Measurements from ENCODE around the gene SLC28A1. TPM values are rescaled to one million over a fixed set of nuclear protein-coding genes. Genes with fewer than 3 reads are reported as not detected.

Gene SLC28A1
- total RNA-seq, 4 donors from 2014 or later = 0.22 to 0.42 TPM; not detected in 2

DNA sequence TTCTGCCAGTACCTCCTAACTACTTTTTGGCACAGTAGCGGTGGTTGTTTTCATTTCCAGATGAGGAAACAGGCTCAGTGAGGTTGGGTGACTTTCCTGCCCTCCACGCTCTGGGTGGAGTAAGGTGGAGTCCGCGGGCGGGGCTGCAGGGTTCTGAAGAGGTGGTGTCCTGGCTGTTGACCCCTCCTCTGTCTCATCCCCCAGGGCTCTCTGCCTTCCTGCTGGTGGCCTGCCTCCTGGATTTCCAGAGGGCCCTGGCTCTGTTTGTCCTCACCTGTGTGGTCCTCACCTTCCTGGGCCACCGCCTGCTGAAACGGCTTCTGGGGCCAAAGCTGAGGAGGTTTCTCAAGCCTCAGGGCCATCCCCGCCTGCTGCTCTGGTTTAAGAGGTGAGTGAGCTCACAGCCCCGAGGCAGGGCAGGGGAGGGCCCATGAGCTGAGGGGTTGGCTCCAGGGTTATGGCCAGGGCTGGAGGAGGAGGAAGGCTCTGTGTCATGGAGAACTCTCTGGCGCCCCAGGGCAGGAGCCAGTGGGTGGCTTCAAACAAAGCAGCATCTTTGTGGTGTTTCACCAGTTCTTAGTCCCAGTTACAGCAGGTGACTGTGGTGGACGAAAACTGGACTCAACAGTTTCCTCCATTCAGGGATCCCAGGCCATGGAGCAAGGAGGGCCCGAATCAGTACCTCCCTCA, 10.4 kb downstream of the SLC28A1 start:
- 84% methylated on average over 12 of the region's 12 CpGs for WGBS, 2 donors
- Histone ChIP-seq H3K4me3 (no peak overlapping the region), H3K9me3 (no peaks in the 10 kb centered on the region), H3K36me3 (no peaks in the 10 kb centered on the region), H3K27me3 (no peaks in the 10 kb centered on the region), H3K27ac (no peak overlapping the region), H3K4me1 (no peaks in the 10 kb centered on the region)
- TF ChIP-seq CTCF (IDR thresholded peaks at IDR 0.05) (no peak), POLR2A (IDR thresholded peaks at IDR 0.05) (no peak), EP300 (IDR thresholded peaks at IDR 0.05) (no peak)
- no peak for DNase-seq (ENCODE audit: low spot score in 2 of 2)

- H3K4me1 ChIP-seq = no peaks in the 10 kb centered on the region
- WGBS, 2 donors = 56 to 62% methylated on average over 4 of the region's 4 CpGs
- H3K27me3 ChIP-seq = no peaks in the 10 kb centered on the region
- H3K9me3 ChIP-seq = no peaks in the 10 kb centered on the region
- no peaks in the 10 kb centered on the region for H3K36me3 ChIP-seq
- H3K27ac ChIP-seq = no peak overlapping the region
- H3K4me3 ChIP-seq = no peak overlapping the region
- no peak for TF ChIP-seq CTCF (IDR thresholded peaks at IDR 0.05)
- no peak for TF ChIP-seq POLR2A (IDR thresholded peaks at IDR 0.05)
- no peak for TF ChIP-seq EP300 (IDR thresholded peaks at IDR 0.05)
- DNase-seq (ENCODE audit: low spot score in 2 of 2) = no peak
Measured at GRCh38 chr15:84898761-84899160, 14.3 kb downstream of the SLC28A1 start.

GRCh38 chr15:84899750-84900149, 15.3 kb downstream of the SLC28A1 start:
- no peaks in the 10 kb centered on the region for H3K36me3 ChIP-seq
- peaks cover 0 to 9% (median 2%) of the 10 kb centered on the region in 4 donors for H3K4me1 ChIP-seq
- H3K27ac ChIP-seq = no peak overlapping the region
- WGBS, 2 donors = 89% methylated on average over 7 of the region's 7 CpGs
- no peaks in the 10 kb centered on the region for H3K27me3 ChIP-seq
- H3K9me3 ChIP-seq = no peaks in the 10 kb centered on the region
- TF ChIP-seq EP300 (IDR thresholded peaks at IDR 0.05) (no peak), CTCF (IDR thresholded peaks at IDR 0.05) (no peak)
- H3K4me3 ChIP-seq = no peak overlapping the region
- no peak for DNase-seq (ENCODE audit: low spot score in 2 of 2)

DNA sequence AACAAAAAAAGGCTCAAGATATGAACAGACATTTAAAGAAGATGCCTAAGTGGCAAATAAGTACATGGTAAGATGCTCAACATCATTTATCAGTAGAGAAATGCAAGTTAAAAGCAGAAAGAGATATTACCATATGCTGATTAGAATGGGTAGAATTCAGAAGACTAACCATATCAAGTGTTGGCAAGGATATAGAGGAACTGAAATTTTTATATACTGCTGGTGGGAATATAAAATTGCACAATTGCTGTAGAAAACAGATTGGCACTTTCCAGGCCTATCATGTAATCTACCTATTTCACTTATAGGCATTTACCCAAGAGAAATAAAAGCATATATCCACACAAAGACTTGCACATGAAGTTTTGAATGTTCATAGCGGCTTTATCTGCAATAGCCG, 17.1 kb downstream of the SLC28A1 start:
- TF ChIP-seq POLR2A (IDR thresholded peaks at IDR 0.05) = no peak
- TF ChIP-seq CTCF (IDR thresholded peaks at IDR 0.05) = no peak
- no peak for TF ChIP-seq EP300 (IDR thresholded peaks at IDR 0.05)
- Histone ChIP-seq H3K9me3 (no peaks in the 10 kb centered on the region), H3K4me1 (peaks cover 0 to 12% (median 6%) of the 10 kb centered on the region in 4 donors), H3K27ac (no peak overlapping the region), H3K36me3 (no peaks in the 10 kb centered on the region), H3K4me3 (no peak overlapping the region), H3K27me3 (no peaks in the 10 kb centered on the region)
- WGBS, 2 donors = 97 to 98% methylated on average over 2 of the region's 2 CpGs
- DNase-seq (ENCODE audit: low spot score in 2 of 2) = no peak

DNA sequence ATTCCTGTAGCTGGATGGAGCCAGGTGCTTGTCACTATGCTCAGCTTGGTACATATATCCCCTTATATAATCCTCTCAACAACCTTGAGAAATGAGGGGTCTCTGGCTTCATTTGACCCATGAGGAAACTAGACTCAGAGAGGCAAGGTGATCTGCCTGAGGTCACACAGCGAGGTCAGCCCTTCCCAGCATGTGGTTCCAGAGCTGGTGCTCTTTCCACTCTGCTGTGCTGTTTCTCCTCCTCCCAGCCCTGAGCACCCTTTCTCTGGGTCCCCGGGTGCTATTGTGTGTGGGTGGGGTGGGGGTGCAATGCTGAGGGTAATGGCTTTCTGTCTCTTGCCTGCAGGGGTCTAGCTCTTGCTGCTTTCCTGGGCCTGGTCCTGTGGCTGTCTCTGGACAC, 19.3 kb downstream of the SLC28A1 start:
- 73 to 80% methylated on average over 2 of the region's 2 CpGs for WGBS, 2 donors
- no peak overlapping the region for H3K27ac ChIP-seq
- no peak overlapping the region for H3K4me3 ChIP-seq
- no peak for DNase-seq (ENCODE audit: low spot score in 2 of 2)
- peaks cover 0 to 18% (median 9%) of the 10 kb centered on the region in 4 donors for H3K4me1 ChIP-seq
- TF ChIP-seq CTCF (IDR thresholded peaks at IDR 0.05) = no peak
- no peak for TF ChIP-seq POLR2A (IDR thresholded peaks at IDR 0.05)
- no peak for TF ChIP-seq EP300 (IDR thresholded peaks at IDR 0.05)
- no peaks in the 10 kb centered on the region for H3K9me3 ChIP-seq
- no peaks in the 10 kb centered on the region for H3K27me3 ChIP-seq
- H3K36me3 ChIP-seq = no peaks in the 10 kb centered on the region
